Thymus (tissue), 11 donors: ENCODE measurements around the gene CFAP107. TPM values are rescaled to one million over a fixed set of nuclear protein-coding genes. Genes with fewer than 3 reads are reported as not detected.

ENCODE experiments used
- DNase-seq, 9 donors: peaks; one replicate each; pipeline ENCODE4 v3.0.0-alpha.2; 2013; ENCODE audit warnings: low spot score in 9 of 9, low read depth in 6 of 9, missing footprints in 1 of 9
- H3K27ac ChIP-seq, 2 donors: one replicate each; pipeline ENCODE4 v1.5.1; 2013; ENCODE audit warnings: control low read depth in 1 of 2, low read depth in 1 of 2, low read length in 1 of 2, mild to moderate bottlenecking in 1 of 2, moderate library complexity in 1 of 2
- H3K27me3 ChIP-seq, 2 donors: one replicate each; pipeline ENCODE4 v1.5.1; 2013; ENCODE audit warnings: low read length in 1 of 2; ENCODE audit not compliant: control insufficient read depth in 2 of 2, insufficient read depth in 1 of 2
- H3K36me3 ChIP-seq, 2 donors: one replicate each; pipeline ENCODE4 v1.5.1; 2013; ENCODE audit warnings: low read length in 1 of 2, mild to moderate bottlenecking in 1 of 2, moderate library complexity in 1 of 2; ENCODE audit not compliant: control insufficient read depth in 2 of 2, insufficient read depth in 2 of 2
- H3K4me1 ChIP-seq, 2 donors: one replicate each; pipeline ENCODE4 v1.5.1; 2013; ENCODE audit warnings: low read length in 2 of 2; ENCODE audit not compliant: control insufficient read depth in 2 of 2, insufficient read depth in 2 of 2
- H3K4me3 ChIP-seq, 2 donors: one replicate each; pipeline ENCODE4 v1.5.1; 2013; ENCODE audit warnings: low read length in 2 of 2, control low read depth in 1 of 2, mild to moderate bottlenecking in 1 of 2
- H3K9me3 ChIP-seq, 2 donors: one replicate each; pipeline ENCODE4 v1.5.1; 2013; ENCODE audit warnings: low read length in 1 of 2, mild to moderate bottlenecking in 1 of 2; ENCODE audit not compliant: control insufficient read depth in 2 of 2, insufficient read depth in 1 of 2
- WGBS: extraction: QIAGEN DNeasy Blood & Tissue Kit; methylation state at CpG from one replicate; pipeline ENCODE4 v1.1.7; 2013; 5-methylcytosine and 5-hydroxymethylcytosine counted together
- polyA plus RNA-seq: library from polyadenylated mRNA; stranded (reverse); fragments of 200-250 nt; gene quantifications from one replicate; pipeline ENCODE4 v1.2.3, GENCODE V29; 2013
- total RNA-seq: library from RNA; stranded (reverse); fragments of 120-200 nt; gene quantifications from one replicate; pipeline ENCODE4 v1.2.4, GENCODE V29; 2013
- donor health status: healthy.

The CFAP107 gene
- total and polyA plus RNA-seq, 2 donors: 0.16 TPM; not detected in 1

- no peaks in the 10 kb centered on the region for H3K4me1 ChIP-seq
- no peaks in the 10 kb centered on the region for H3K36me3 ChIP-seq
- no peak overlapping the region for H3K4me3 ChIP-seq
- no peaks in the 10 kb centered on the region for H3K9me3 ChIP-seq
- no peaks in the 10 kb centered on the region for H3K27me3 ChIP-seq
- no peak for DNase-seq
- WGBS: 93% methylated on average over 2 of the region's 2 CpGs
- H3K27ac ChIP-seq: no peak overlapping the region
Observed at GRCh38 chr1:12770620-12771019, 24.6 kb downstream of the CFAP107 start.

- Histone ChIP-seq H3K36me3 (no peaks in the 10 kb centered on the region), H3K9me3 (no peaks in the 10 kb centered on the region), H3K27me3 (no peaks in the 10 kb centered on the region), H3K4me3 (no peak overlapping the region), H3K27ac (no peak overlapping the region), H3K4me1 (no peaks in the 10 kb centered on the region)
- no peak for DNase-seq
- WGBS: 88% methylated on average over 5 of the region's 5 CpGs
Observed at GRCh38 chr1:12771186-12771585, 25.2 kb downstream of the CFAP107 start.

DNA sequence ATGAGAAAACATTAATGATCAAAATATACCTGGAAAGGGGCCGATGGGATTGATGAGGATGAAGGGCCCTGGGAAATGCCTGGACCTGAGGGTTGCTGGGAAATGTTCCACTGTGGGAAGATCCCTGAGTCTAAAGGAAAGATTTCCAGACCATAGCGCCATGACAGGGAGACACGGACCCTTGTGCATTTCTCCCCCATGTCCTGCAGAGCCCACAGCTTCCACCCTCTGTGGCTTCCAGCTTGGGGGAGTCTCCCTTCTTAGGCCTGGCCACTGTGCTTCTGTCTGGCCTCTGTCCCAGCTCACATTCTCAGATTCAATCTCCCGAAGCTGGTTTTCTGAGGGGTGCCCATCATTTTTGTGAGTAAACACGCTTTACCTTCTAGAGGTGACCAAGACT is 26.5 kb downstream of the CFAP107 start:
- no peak overlapping the region for H3K4me3 ChIP-seq
- H3K27me3 ChIP-seq: no peaks in the 10 kb centered on the region
- H3K27ac ChIP-seq: no peak overlapping the region
- H3K4me1 ChIP-seq: no peaks in the 10 kb centered on the region
- no peaks in the 10 kb centered on the region for H3K36me3 ChIP-seq
- 94% methylated on average over 5 of the region's 5 CpGs for WGBS
- H3K9me3 ChIP-seq: no peaks in the 10 kb centered on the region
- no peak for DNase-seq

DNA sequence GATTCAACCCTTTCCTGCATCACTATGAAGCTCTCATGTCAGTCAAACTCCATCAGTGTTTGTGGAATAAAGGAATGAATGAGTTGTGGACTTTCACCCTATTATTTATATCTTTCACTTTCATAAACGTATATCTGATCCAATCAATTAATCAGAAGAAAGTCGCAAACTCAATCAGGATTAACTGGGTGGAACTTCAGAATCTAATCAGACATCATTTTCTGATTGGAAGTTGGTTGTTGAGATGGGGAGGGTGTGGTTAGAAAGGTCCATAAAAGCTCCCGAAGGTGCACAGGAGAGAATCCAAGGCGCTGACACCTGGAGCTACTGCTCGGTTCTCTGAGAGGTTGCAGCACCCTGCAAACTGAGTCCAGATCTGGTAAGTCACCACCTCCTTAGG is 27.4 kb downstream of the CFAP107 start, which contains the start of gene PRAMEF12:
Gene PRAMEF12, plus strand, starts transcription at position 301 of the 400 bp plus-strand sequence. CDS start 1,130 bp downstream, outside the sequence.
- H3K4me3 ChIP-seq: no peak within 1 kb of the TSS
- no peak within 1 kb of the TSS for H3K27ac ChIP-seq
- no peaks in the 10 kb centered on the region for H3K36me3 ChIP-seq
- no peaks in the 10 kb centered on the region for H3K4me1 ChIP-seq
- H3K27me3 ChIP-seq: no peaks in the 10 kb centered on the region
- H3K9me3 ChIP-seq: no peaks in the 10 kb centered on the region
- 97% methylated on average over 5 of the region's 5 CpGs for WGBS
- DNase-seq: no peak

- Histone ChIP-seq H3K9me3 (no peaks in the 10 kb centered on the region), H3K27ac (no peak overlapping the region), H3K36me3 (no peaks in the 10 kb centered on the region), H3K4me1 (no peaks in the 10 kb centered on the region), H3K4me3 (no peak overlapping the region), H3K27me3 (no peaks in the 10 kb centered on the region)
- DNase-seq: no peak
- 89% methylated on average over 5 of the region's 5 CpGs for WGBS
Observed at GRCh38 chr1:12774801-12775345, 28.9 kb downstream of the CFAP107 start.

DNA sequence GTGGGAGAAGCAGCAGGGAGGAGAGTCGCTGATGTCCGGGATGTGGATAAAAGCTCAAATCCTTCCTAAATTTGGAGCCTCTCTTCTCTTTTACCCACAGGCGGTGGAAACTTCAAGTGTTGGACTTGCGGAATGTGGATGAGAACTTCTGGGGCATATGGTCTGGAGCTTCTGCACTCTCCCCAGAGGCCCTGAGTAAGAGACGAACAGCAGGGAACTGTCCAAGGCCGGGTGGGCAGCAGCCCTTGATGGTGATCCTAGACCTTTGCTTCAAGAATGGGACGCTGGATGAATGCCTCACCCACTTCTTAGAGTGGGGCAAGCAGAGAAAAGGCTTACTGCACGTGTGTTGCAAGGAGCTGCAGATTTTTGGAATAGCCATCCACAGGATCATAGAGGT is 29.4 kb downstream of the CFAP107 start:
- Histone ChIP-seq H3K36me3 (no peaks in the 10 kb centered on the region), H3K4me3 (no peak overlapping the region), H3K27ac (no peak overlapping the region), H3K27me3 (no peaks in the 10 kb centered on the region), H3K4me1 (no peaks in the 10 kb centered on the region), H3K9me3 (no peaks in the 10 kb centered on the region)
- WGBS: 88% methylated on average over 8 of the region's 8 CpGs
- no peak for DNase-seq

GRCh38 chr1:12776801-12777557 is 31.0 kb downstream of the CFAP107 start:
- H3K36me3 ChIP-seq: no peaks in the 10 kb centered on the region
- no peak overlapping the region for H3K4me3 ChIP-seq
- no peak for DNase-seq
- WGBS: 95% methylated on average over 15 of the region's 15 CpGs
- no peaks in the 10 kb centered on the region for H3K9me3 ChIP-seq
- H3K27me3 ChIP-seq: no peaks in the 10 kb centered on the region
- no peak overlapping the region for H3K27ac ChIP-seq
- no peaks in the 10 kb centered on the region for H3K4me1 ChIP-seq

GRCh38 chr1:12778061-12778460 is 32.1 kb downstream of the CFAP107 start:
- Histone ChIP-seq H3K36me3 (no peaks in the 10 kb centered on the region), H3K4me1 (no peaks in the 10 kb centered on the region), H3K27ac (no peak overlapping the region), H3K27me3 (no peaks in the 10 kb centered on the region), H3K4me3 (no peak overlapping the region), H3K9me3 (no peaks in the 10 kb centered on the region)
- no peak for DNase-seq
- WGBS: 94% methylated on average over 4 of the region's 4 CpGs

- Histone ChIP-seq H3K27ac (no peak overlapping the region), H3K36me3 (no peaks in the 10 kb centered on the region), H3K4me3 (no peak overlapping the region), H3K4me1 (no peaks in the 10 kb centered on the region), H3K27me3 (no peaks in the 10 kb centered on the region), H3K9me3 (no peaks in the 10 kb centered on the region)
- WGBS: 92% methylated on average over 6 of the region's 6 CpGs
- no peak for DNase-seq
Observed at GRCh38 chr1:12778907-12779306, 32.9 kb downstream of the CFAP107 start.
